Measurements from ENCODE around the gene PSMB5.

The PSMB5 gene

DNA sequence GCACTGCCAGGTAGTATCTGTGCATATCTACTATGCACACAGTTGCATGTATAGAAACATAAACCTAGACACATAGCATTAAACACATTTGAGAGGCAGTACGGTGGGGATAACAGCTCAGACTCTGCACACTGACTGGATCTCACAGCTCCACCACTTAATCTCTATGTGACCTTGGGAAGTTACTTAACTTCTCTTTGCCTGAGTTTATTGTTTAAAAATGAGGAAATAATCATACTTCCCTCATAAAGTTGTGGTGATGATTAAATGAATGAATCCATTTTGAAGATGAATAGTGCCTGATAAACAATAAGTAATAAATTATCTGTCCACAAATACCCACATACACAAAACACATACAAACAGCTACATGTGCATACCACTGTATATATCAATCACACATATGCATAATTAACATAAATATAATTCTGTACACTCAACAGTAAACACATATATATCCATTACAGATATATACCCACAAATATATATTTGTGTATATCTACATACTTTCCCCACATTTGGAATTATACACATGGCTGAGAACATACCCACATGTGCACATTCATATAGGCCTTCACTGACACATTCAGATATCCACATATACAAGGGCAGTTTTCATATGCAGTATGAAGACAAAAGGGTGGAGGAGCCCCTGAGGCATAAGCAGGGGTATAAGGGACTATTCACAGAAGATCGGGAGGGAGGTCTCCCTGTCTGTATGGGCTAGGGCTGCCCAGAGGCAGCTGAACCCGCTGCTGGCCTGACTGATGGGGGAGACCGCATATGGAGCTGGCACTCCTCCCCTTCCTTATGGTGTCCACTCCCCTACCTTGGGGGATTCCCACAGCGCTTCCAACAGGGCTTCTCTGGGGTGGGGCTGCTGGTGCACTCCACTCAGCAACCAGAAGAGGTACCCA is 16.7 kb upstream of the PSMB5 start:
- in situ Hi-C loops (cut with MboI; ENCODE audit: low sequenced_read_pairs, unreplicated experiment): loop anchor here (5.0 kb wide), 1 partner anchor 64 kb away; no protein-coding TSS in a partner anchor
- TF ChIP-seq, protein P1, sequence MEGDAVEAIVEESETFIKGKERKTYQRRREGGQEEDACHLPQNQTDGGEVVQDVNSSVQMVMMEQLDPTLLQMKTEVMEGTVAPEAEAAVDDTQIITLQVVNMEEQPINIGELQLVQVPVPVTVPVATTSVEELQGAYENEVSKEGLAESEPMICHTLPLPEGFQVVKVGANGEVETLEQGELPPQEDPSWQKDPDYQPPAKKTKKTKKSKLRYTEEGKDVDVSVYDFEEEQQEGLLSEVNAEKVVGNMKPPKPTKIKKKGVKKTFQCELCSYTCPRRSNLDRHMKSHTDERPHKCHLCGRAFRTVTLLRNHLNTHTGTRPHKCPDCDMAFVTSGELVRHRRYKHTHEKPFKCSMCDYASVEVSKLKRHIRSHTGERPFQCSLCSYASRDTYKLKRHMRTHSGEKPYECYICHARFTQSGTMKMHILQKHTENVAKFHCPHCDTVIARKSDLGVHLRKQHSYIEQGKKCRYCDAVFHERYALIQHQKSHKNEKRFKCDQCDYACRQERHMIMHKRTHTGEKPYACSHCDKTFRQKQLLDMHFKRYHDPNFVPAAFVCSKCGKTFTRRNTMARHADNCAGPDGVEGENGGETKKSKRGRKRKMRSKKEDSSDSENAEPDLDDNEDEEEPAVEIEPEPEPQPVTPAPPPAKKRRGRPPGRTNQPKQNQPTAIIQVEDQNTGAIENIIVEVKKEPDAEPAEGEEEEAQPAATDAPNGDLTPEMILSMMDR (IDR thresholded peaks at IDR 0.05; ENCODE audit: borderline replicate concordance, control extremely low read depth, extremely low read depth, insufficient read depth, missing control alignments): no peak
- no peak for DNase-seq (ENCODE audit: low spot score)

DNA sequence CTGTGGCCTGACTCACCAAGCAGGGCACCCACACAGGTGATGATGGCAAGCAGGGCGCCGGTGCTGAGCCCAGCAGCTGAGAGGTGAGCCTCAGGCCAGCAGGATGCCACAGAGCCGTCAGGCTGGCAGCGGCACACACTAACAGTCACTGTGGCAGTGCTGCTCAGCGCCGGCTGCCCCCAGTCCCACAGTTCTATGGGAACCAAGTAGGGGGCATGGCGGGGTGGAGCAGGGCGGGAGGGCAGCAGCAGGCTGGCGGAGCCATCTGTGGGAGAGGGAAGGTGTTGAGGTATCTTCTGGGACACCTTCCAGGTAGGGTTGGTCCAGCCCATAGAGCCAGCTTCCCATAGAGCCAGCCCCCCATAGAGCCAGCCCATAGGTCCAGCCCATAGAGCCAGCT is 14.3 kb upstream of the PSMB5 start:
- TF ChIP-seq, protein P1 (IDR thresholded peaks at IDR 0.05; ENCODE audit: borderline replicate concordance, control extremely low read depth, extremely low read depth, insufficient read depth, missing control alignments): no peak
- in situ Hi-C loops (cut with MboI; ENCODE audit: low sequenced_read_pairs, unreplicated experiment): no loop called here
- DNase-seq (ENCODE audit: low spot score): no peak

DNA sequence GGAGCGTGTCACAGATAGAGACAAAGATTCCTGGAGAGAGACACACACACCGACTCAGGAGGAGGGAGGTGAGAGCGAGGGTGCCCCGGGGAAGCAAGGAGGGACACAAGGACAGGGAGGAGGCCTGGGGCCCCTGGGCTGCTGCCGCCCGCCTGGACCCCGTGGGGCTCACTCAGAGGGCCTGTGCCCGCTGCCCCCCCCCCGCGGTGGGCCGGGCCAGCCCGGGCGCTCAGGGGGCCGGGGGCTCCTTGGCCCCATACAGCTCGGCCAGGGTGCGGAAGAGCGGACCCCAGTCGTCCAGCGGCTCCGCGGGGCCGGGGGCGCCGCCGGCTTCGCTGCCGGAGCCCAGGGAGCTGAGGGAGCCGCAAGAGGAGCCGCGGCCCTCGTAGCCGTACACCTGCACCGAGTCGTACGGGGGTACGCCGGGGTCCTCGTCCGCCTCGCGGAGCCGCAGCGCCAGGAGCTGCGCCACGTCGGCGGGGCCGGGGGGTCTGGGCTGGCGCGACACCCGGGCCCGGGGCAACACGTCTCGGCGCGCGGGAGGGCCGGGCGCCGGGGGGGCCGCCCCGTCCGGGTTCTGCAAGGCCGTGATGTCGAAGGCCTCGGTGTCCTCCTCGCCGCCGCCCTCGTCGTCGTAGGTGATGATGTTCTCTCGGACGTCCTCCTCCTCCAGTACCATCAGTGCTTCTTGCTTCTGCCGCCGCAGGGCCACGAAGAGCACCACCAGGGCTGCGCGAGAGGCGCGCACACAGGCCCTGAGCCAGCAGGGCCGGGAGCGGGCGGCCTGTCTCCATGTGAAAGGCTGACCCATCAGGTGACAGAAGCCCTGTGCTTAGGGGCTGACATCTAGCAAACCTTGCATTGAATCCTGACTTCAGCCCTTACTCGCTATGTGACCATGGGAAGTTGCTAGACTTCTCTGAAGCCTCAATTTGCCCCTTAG is 13.3 kb upstream of the PSMB5 start:
- TF ChIP-seq, protein P1 (IDR thresholded peaks at IDR 0.05; ENCODE audit: borderline replicate concordance, control extremely low read depth, extremely low read depth, insufficient read depth, missing control alignments): no peak
- DNase-seq (ENCODE audit: low spot score): no peak
- in situ Hi-C loops (cut with MboI; ENCODE audit: low sequenced_read_pairs, unreplicated experiment): no loop called here

DNA sequence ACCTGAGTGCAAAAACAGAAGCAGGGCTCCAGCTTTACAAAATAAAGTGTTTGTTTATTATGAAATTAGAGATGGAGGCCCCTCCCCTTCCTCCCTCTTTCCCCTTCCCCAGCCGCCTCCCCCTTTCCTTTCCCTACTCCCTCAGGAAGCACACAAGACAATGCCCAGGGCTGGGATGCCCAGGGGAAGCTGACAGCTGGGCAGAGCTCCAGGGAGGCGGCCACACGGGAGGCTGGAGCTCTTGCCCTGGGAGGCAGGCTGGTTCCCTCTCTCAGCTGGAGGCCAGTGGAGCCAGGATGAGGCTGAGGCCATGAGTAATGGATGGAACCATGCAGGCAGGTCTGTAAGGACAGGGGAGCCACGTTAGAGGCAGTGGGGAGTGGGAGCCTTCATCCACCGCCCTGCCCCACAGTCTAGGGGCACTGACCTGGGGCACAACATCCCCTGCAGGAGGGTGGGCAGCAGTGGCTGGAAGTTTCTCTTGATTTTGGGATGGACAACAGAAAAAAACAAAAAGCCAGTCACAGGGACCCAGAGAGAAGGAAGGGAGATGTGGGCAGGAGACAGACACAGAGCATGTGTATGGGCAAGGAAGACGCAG is 12.4 kb upstream of the PSMB5 start:
- in situ Hi-C loops (cut with MboI; ENCODE audit: low sequenced_read_pairs, unreplicated experiment): no loop called here
- TF ChIP-seq, protein P1 (IDR thresholded peaks at IDR 0.05; ENCODE audit: borderline replicate concordance, control extremely low read depth, extremely low read depth, insufficient read depth, missing control alignments): no peak

DNA sequence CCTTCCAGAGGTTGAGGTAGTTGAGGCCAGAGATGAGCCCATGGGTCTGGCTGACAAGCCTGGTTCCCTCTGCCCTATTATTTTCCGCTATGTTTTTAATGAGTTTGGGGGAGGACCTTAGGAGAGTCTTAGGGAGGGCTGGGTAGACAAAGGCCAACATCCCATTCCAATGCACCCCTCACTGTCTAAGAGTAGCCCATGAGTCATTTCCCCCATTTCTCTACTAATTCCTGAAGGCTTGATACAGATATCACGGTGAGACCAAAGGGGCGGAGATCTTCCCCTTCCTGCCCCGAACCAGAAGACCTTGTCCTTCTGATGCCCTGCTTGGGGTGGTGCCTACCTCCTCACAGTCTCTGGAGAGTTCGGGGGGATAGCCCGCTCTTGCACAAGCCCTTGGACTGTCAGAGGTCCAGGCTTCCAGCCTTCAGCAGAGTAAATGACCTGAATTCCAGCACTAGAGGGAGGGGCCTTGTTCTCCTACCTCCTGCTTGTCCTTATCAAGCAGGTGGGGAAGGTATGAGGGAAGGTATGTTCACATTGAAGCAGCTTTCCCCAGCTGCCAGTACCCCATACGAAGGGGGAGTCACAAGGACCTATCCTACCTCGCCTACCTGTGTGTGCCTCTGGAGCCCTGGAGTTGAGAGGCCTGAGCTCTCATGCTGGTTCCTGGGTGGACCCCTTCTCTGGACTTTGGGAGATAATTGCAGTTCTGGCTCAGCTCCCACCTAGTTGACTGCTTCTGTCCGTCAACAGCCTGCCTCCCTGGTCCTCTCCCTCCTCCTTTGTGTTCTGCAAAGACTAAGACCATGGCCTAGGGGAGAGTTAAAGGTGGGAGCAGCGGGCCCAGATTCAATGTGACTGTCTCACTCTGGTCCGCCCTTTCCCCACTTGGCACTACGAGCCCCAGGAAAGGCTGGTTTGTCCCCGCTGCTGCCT is 11.0 kb upstream of the PSMB5 start:
- TF ChIP-seq, protein P1 (IDR thresholded peaks at IDR 0.05; ENCODE audit: borderline replicate concordance, control extremely low read depth, extremely low read depth, insufficient read depth, missing control alignments): no peak
- DNase-seq (ENCODE audit: low spot score): no peak
- in situ Hi-C loops (cut with MboI; ENCODE audit: low sequenced_read_pairs, unreplicated experiment): no loop called here

More for the DNA sequence above, 12.4 kb upstream of the PSMB5 start:
- no peak for DNase-seq (ENCODE audit: low spot score)

Data from GM13976 (cell line).